HG02623 (cell line): ENCODE results near the gene ACSL6.

Experiments used
- ATAC-seq: cut with Tn5 transposase; IDR thresholded peaks from one replicate; pipeline ENCODE4 v1.9.1; 2021; ENCODE audit warnings: moderate library complexity; ENCODE audit not compliant: unreplicated experiment

Gene ACSL6

GRCh38 chr5:132049559-132049958, 38.1 kb upstream of the ACSL6 start:
- no peak for ATAC-seq

GRCh38 chr5:132049093-132049492, 37.6 kb upstream of the ACSL6 start:
- ATAC-seq: no peak

DNA sequence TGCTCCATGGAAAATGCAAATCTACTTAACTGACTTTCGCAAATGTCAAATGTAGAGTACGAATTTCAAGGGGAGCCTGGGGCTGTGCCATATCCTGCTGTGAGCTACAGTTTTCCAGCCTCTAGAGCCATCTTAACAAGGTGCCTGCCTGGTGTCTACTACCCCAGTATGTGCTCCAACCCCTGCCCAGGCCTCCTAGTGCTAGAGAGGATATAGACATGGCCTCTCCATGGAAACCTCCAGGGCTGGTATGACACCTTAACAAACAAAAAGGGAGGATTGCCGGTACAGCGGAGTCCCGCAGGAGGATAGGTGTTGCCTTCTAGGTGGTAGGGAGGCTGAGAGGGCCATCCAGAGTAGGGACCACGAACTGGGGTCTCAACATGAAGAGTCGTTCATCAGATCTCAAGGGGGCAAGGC, 35.4 kb upstream of the ACSL6 start:
- no peak for ATAC-seq

GRCh38 chr5:132044207-132044606, 32.7 kb upstream of the ACSL6 start:
- no peak for ATAC-seq

GRCh38 chr5:132037353-132037752, 25.9 kb upstream of the ACSL6 start:
- ATAC-seq: no peak

GRCh38 chr5:132033122-132033521, 21.7 kb upstream of the ACSL6 start:
- ATAC-seq: no peak

DNA sequence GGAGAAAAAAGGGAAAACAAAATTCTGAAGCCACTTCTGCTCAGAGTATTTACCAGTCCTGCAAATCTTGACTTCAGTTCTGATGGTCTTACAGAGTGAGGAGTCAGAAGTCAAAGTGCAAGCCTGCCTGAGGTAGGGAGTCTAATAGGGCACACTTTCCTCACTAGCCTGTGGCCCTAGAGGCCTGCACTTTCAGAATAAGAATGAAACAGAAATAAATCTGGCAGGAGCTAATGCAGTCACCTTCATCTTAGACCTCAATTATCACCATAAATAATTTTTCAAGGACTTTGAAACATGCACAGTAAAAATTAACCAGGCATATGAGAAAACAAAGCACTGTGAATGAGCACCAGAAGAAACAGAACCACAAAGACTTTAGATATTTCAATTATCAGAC, 20.7 kb upstream of the ACSL6 start:
- ATAC-seq: no peak

DNA sequence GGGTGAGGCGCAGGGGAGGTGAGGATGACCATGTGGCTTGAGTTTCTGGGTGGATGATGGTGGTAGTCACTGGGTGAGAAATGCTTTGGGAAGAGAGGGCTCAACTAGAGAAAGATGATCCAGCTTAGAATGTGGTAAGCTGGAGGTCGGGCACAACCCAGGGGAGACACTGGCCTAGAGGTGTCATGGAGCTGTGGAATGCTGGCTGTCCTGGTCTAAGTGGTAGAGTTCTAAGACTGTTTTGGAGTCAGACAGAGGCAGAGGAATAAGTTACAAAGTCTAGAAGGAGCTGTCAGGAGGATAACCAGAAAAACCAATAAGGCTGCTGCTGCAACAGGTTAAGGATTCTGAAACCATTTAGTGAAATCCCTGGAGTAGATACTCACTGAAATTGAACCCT, 19.2 kb upstream of the ACSL6 start:
- no peak for ATAC-seq

DNA sequence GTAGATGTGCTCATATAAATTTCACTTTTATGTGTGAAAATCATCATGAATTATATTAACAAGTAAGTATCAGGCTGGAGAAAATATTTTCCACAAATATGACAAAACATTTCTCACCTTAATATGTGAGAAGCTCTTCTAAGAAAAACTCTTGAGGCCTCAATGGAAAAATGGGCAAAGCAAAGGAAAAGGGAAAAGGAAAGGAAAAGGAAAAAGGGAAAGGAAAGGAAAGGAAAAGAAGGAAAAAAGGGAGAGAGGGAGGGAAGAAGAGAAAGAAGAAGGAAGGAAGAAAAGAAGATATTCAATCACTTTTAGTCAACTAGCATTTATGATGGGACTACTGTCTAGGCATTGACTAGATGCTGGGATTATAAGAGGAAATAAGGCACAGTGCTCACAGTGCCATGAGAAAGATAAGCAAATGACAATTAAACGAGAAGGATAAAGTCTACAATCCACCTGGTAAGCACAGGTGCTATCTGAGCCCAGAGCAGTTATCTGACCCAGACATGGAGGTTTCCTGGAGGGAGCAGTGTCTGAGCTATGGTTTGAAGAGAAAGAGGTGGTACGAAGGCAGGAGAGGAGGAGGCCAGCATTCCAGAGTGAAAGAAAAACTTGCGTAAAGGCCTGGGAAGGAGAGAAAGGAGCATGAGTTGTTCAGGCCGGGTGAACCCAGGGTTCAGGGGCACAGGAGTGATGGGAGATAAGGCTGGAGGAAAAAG, 18.3 kb upstream of the ACSL6 start:
- ATAC-seq: no peak

DNA sequence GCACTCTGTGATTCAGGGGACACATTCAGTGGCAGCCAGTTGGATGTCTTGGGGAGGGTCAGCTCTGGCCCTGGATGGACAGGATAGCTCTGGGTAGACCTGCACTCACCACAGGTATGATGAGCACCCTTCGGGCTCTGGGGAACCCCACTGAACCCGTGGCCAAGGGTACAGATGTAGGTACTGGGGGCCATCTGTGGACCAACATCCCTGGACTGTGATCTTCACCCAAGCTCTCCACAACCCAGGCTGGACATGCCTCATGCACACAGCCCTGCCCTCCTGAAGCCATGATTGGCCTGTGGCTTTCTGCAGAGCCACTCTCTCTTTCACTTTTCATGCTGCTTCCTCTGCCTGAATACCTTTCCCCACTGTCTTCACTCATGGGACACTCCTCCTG, 15.6 kb upstream of the ACSL6 start:
- ATAC-seq: peak; percentile 55

GRCh38 chr5:132026516-132027008, 15.1 kb upstream of the ACSL6 start:
- ATAC-seq: no peak

DNA sequence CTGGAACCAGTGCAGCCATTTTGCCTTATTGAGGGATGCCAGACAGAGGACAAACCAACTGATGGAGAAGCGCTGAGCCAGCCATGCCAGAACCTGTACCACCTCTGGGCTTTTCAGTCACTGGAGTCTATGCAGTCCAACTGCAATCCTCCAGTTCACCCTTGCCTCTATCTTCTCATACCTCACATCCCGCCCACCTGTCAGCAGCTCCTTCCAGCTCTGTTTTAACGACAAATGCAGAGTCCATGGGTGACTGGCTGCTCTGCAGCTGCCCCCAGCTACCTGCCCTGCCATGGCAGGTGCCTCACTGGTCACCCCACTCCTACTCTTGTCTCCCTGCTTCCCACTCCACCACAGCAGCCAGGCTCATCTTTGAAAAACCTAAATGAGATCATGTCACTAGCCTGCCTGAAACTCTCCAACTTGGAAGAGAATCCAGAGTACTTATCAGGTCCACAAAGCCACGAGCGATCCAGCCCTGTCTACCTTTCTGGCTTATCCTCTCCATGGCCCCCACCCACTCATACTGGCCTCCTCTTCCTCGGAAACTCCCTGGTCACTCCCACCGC, 14.0 kb upstream of the ACSL6 start:
- ATAC-seq: no peak

DNA sequence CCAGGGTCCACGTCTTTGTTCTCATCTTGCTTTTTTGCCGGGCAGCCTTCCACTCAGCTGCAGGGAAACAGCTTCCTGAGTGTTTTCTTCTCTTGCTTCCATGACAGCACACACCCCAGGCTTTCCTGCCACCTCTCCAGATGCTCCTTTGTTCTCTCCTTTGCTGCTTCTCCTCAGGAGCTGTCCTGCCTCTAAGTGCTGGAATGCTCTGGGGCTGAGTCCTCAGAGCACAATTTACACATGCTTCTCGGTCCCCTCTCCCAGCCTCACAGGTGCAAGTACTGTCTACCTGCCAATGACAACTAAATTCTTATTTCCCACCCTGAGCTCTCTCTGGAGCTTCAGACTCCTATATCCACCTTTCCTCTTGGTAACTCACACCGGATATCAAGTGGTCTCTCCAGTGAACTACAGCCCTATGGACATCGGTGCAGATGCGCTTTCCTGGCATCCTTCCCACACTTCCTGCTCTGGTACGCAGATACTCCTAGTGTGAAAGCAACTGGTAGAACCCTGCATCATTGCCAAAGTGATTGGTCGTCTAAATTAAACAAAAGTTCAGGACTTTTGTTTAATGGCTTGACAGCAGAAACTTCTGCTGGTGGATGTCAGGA, 13.4 kb upstream of the ACSL6 start:
- ATAC-seq: no peak

DNA sequence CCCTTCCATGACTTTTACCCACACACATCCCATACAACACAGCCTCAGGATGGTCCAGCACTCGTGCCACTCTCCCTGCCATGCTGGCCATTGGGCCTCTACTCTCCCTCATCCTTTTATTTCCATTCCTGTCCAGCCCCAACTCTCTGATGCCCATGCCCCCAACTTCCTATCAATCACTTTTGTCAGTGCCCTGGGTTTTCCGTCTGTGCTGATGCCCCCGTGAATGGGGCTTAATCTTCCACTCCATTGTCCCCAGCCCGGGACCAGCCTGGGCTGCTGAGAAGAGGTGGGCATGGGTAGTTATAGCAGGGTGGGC, 12.6 kb upstream of the ACSL6 start:
- no peak for ATAC-seq

DNA sequence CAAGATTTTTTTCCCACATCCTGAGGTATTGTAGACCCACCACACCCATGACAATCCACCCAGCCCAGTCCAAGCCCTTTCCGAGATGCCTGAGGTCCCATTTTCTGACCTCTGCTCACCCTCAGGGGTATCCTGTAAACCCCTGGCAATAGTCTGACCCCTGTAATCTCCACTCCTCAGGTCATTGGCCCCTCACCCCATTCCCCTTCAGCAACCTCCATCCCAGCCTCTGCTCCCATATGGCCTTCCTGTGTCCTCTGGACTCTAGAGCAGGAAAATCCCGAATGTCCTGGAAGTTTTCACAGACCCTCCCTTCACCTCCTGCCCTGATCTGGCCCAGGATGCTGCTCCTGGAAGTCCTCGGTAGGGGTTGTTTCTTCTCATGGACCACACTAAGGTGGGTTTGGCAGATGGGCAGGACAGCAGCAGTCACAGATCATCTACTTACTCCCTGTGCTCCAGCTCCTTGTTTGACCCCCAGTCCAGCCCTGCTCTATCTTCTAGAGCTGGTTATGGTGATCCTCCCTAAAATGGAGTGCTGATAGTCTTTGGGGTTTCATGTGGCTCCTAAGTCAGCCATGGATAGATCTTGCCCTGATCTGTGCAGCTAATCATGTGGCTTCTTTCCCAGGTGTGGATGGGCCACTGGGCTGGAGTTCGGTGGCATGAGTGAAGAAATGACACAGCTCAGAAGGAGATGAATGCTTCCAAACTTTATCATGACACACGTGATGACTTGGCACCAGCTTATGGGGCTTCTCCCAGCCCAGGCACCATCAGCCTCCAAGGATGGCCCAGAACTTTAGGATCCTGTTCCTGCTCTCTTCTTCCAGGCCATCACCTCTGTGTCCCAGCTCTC, 12.0 kb upstream of the ACSL6 start:
- ATAC-seq: no peak

- ATAC-seq: no peak
These were observed 11.3 kb upstream of the ACSL6 start for GRCh38 chr5:132022737-132023136.

DNA sequence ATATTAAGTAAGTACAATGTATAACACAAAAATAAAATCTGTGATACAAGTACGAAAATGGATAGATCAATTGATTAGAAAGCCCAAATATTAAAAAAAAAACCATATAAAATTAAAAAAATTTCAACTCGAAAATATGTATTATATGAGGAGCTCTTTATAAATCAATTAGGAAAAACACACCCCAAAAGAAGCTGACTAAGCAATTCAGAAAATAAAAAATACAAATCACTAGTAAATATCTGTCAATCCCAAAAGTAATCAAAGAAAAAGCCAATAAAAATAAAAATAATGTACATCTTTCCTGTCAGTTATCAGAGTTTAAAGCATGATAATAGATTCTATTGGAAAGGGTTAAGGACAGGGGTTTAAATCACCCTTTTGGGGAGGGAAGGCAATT, 10.2 kb upstream of the ACSL6 start:
- ATAC-seq: no peak

DNA sequence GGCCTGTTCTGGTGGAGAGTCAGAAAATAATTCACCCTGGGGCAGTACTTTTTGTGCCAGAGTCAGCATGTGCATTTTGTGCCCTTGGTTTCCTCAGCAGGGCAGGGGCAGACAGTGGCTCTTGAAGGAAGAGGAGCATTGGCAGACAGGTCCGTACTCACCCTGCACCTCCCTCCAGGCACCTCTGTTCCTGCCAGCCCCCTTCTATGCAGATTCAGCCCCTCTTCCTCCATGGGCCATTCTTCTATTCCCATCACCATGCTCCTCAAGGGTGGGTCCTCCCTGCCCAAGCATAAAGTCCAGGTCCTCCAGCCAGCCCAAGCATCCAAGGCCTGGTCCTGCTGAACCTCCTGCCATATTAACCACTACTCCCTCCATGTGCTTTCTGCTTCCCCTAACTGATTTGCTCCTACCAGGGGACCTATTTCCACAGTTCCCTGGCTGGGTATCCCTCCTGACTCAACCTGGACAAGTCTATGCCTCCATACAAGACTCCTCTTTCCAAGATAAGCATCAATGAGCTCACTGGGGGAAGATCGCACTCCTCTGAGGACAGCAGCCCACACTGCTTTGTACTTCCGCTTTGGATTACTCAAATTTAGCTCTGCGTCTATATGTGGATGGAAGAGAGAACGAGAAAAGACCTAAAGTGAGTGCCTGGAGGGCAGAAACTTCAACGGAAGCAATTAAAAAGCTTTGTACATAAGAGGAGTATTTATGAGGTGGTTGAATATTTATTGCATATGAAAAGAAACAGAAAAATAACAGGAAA, 9.3 kb upstream of the ACSL6 start:
- ATAC-seq: peak; percentile 5

- ATAC-seq: peak; percentile 97
These were observed 8.5 kb upstream of the ACSL6 start for GRCh38 chr5:132019857-132020555.

- ATAC-seq: no peak
These were observed 7.9 kb upstream of the ACSL6 start for GRCh38 chr5:132019337-132019736.
